Natural killer cell treated with Interleukin-12 subunit alpha and Interleukin-12 subunit beta and Interleukin-15 and Interleukin-18, amount 100 ng/mL, for 72 hours (primary cell): ENCODE measurements around the gene ACY1. TPM values are rescaled to one million over a fixed set of nuclear protein-coding genes. Genes with fewer than 3 reads are reported as not detected.

Experiments
- ATAC-seq, 2 donors: fragments of 150-1000 bp; cut with Tn5 transposase in 1 of 2; sonication (Bioruptor Pico), chemical (Tn5 transposase) in 1 of 2; 2 replicates each; pipeline ENCODE4 v1.10.0; 2021
- DNase-seq: peaks from one replicate; pipeline ENCODE4 v3.0.0; 2022; ENCODE audit warnings: low spot score
- H3K27ac Mint-ChIP-seq, 2 donors: 1 replicate in 1 of 2; 2 replicates in 1 of 2; pipeline ENCODE4 v1.8.0; 2022; ENCODE audit warnings: mixed read lengths in 2 of 2, mild to moderate bottlenecking in 1 of 2, moderate library complexity in 1 of 2
- H3K27me3 Mint-ChIP-seq, 2 donors: 1 replicate in 1 of 2; 2 replicates in 1 of 2; pipeline ENCODE4 v1.8.0; 2022; ENCODE audit warnings: mixed read lengths in 2 of 2
- H3K36me3 Mint-ChIP-seq: one replicate; pipeline ENCODE4 v1.8.0; 2022; ENCODE audit warnings: mixed read lengths
- H3K4me1 Mint-ChIP-seq, 2 donors: 1 replicate in 1 of 2; 2 replicates in 1 of 2; pipeline ENCODE4 v1.8.0; 2022; ENCODE audit warnings: low read depth in 2 of 2, mixed read lengths in 2 of 2, mild to moderate bottlenecking in 1 of 2
- H3K4me3 Mint-ChIP-seq: one replicate; pipeline ENCODE4 v1.8.0; 2022; ENCODE audit warnings: mixed read lengths
- H3K9me3 Mint-ChIP-seq: 2 replicates; pipeline ENCODE4 v1.8.0; 2022; ENCODE audit warnings: mixed read lengths
- total RNA-seq, 2 donors: library from RNA; stranded (reverse); gene quantifications; one replicate each; pipeline ENCODE4 v1.2.3, GENCODE V29; 2022

ACY1 gene
- total RNA-seq: 10 to 100 TPM; 22.4 to 42.6 TPM

DNA sequence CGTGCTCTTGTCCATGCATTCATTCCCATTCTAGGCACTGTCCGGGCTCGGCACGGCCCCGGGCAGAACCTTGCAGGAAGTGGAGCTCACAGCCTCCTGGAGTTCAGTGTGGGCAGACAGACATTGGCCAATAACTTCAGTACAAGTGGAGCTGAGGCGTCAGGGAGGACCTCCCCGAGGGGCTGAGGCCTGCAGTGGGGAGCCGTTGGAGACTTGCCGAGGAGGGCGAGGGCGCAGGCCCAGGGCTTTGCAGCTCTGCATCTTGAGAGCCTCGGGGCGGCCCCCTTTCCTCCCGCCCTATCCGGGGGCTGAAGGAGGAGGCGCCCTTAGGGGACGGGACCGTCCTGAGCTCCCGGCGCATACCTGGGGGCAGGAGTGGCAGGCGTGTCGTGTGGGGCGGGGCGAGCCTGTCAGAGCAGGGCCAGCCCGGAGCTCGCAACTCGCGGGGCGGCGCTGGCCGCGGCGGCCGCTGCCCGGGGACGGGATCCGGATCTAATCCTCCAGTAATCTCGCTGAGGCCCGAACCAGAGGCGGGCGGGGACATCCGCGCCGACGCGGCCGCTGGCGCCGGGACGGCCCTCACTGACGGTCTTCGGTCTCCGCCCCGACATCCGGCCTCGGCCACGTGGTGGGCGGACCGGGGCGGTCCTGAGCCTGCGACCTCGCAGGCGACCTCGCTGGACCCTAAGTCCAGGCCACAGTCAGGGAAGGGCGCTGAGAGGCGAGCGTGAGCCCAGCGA, at the start of gene ACY1:
Gene ACY1 (plus strand): TSS at position 698 of the 740 bp plus-strand sequence. CDS start 530 bp downstream, outside the sequence.
- ATAC-seq (peak; percentile 93 to 94), DNase-seq (peak; percentile 90)
- H3K4me1 Mint-ChIP-seq: peaks cover 19 to 23% of the 10 kb centered on the region in 2 donors
- H3K27ac Mint-ChIP-seq: peak within 1 kb of the TSS; percentile 97
- H3K27me3 Mint-ChIP-seq: no peaks in the 10 kb centered on the region
- H3K4me3 Mint-ChIP-seq: peak within 1 kb of the TSS; percentile 99
- no peaks in the 10 kb centered on the region for H3K9me3 Mint-ChIP-seq
- no peaks in the 10 kb centered on the region for H3K36me3 Mint-ChIP-seq

DNA sequence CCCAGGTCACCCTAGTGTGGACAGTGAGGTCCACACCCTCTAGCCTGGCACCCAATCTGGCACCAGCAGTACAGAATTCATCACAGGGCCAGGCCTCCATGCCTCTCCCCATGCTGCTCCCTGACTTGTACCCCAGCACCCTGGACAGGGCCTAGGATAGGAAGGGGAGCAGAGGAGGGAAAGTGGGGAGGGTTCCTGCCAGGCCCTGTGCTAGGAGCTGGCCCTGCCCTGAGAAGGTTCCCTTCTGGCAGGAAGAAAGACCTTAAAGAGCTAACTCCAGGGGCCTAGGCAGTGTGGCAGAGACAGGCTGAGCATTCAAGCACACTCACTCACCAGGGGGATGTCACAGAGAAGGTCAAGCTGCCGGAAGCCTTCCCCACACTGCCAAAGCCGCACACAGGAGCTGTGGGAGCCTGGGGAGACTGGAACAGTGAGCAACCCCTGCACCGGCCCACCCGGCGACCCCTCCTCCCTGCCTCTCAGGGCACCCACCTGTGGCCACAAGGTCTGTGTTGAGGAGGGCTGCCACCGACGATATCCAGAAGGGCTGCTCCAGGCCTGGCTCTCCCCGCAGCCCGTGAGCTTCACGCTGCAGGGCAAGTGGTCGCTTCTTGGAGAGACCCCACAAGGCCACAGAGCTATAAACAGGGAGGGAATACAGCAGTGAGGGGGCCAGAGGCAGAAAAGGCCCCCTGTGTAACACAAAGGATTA, 49.0 kb upstream of the ACY1 start:
- no peak overlapping the region for H3K27ac Mint-ChIP-seq
- no peak for ATAC-seq
- DNase-seq: no peak
- H3K4me1 Mint-ChIP-seq: peaks cover 3 to 14% of the 10 kb centered on the region in 2 donors
- H3K27me3 Mint-ChIP-seq: no peaks in the 10 kb centered on the region
- no peak overlapping the region for H3K4me3 Mint-ChIP-seq
- H3K9me3 Mint-ChIP-seq: no peaks in the 10 kb centered on the region
- H3K36me3 Mint-ChIP-seq: no peaks in the 10 kb centered on the region

DNA sequence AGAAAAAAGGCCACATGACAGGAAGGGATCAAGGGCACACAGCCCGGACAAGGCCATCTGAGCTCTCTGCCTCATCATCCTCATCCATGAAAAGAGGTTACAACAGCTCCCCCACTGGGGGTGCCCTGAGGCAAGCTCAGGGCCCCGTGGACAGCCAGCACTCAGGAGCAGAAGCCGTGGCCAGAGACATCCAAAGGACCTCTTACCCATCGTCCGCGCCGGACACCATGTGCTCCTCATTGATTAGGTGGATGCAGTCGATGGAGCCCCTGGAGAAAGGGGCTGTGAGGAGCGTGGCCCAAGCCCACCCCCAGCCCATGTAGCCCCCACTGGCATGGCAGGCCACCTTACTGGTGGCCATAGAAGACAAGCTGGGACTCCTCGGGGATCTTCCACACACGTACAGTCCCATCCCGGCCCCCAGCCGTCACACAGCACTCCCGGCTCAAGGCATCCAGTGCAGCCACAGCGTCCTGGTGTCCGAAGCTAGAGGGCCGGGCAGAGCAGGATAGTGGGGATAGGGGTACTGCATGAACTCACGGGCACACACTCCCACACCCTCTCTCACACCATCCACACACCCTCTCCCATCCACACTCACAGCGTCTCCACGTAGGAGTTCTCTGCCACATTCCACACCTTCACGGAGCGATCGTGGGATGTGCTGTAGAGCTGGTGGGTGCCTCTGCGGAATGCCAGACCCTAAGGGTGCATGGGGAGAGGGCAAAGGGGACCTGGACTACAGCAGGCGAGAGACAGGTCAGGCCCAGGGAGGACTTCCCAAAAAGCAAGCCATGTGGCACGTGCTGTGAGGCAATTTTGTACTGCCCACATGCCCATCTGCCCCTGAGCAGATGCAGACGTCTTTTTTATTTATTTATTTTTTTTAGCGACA, 48.1 kb upstream of the ACY1 start:
- Mint-ChIP-seq H3K9me3 (no peaks in the 10 kb centered on the region), H3K27ac (no peak overlapping the region), H3K27me3 (no peaks in the 10 kb centered on the region), H3K4me3 (no peak overlapping the region), H3K4me1 (peaks cover 12 to 21% of the 10 kb centered on the region in 2 donors), H3K36me3 (no peaks in the 10 kb centered on the region)
- DNase-seq (no peak), ATAC-seq (no peak)

DNA sequence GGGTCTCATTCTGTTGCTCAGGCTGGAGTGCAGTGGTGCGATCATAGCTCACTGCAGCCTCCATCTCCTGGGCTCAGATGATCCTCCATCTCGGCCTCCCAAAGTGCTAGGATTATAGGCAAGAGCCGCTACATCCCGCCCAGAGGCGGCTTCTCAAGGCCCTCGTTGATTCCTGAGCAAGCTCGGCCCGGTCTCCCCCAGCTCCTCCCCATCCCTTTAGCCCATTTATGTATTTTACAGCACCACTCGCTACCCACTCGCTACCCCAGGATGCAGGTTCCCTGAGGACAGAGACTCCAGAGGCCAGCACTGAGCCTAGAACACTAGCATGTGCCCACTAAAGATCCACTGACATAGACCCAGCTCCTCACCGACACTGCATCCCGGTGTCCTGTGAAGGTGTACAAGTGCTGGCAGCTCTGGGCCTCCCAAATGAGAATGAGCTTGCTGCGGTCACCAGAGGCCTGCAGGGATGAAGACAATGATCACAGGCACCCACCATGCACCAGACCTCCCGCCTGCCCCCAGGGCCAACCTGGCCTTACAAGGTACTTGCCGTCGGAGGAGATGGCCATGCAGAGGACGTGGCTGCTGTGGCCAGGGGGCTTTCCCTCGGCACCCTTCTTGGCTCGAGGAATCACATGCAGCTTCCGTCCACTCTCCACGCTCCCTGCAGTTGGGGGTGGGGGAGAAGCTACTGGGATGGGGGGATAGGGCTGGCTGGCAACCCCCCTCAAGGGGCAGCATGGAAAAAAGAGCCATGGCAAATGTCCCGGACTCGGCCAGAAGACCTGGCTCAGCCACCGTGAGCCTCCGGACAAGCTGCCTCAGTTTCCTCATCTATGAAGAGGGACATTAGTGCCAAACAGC, 47.2 kb upstream of the ACY1 start:
- Mint-ChIP-seq H3K27me3 (no peaks in the 10 kb centered on the region), H3K4me1 (peaks cover 21 to 28% of the 10 kb centered on the region in 2 donors), H3K27ac (no peak overlapping the region), H3K9me3 (no peaks in the 10 kb centered on the region), H3K36me3 (no peaks in the 10 kb centered on the region), H3K4me3 (no peak overlapping the region)
- no peak for DNase-seq
- no peak for ATAC-seq

DNA sequence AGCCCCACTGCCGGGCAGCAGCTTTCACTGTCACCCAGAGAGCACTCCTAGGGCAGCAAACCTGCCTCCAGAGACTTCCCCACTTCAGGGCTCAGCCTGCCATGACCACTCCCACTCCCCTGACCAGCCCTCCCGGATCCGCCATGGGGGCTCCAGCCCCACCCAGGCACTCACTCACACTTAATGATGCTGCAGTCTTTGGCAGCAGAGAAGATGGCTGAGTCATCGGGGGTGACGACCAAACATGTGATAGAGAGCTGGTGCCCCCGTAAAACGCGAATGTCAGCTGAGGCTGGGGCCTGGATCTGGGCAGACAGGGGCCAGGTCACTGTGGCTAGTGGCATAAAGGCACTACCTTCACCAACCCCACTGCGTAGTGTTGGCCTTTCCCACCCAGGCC, 46.3 kb upstream of the ACY1 start:
- Mint-ChIP-seq H3K36me3 (no peaks in the 10 kb centered on the region), H3K27ac (no peak overlapping the region), H3K9me3 (no peaks in the 10 kb centered on the region), H3K4me3 (no peak overlapping the region), H3K27me3 (no peaks in the 10 kb centered on the region), H3K4me1 (peaks cover 26 to 31% of the 10 kb centered on the region in 2 donors)
- DNase-seq (no peak), ATAC-seq (no peak)

DNA sequence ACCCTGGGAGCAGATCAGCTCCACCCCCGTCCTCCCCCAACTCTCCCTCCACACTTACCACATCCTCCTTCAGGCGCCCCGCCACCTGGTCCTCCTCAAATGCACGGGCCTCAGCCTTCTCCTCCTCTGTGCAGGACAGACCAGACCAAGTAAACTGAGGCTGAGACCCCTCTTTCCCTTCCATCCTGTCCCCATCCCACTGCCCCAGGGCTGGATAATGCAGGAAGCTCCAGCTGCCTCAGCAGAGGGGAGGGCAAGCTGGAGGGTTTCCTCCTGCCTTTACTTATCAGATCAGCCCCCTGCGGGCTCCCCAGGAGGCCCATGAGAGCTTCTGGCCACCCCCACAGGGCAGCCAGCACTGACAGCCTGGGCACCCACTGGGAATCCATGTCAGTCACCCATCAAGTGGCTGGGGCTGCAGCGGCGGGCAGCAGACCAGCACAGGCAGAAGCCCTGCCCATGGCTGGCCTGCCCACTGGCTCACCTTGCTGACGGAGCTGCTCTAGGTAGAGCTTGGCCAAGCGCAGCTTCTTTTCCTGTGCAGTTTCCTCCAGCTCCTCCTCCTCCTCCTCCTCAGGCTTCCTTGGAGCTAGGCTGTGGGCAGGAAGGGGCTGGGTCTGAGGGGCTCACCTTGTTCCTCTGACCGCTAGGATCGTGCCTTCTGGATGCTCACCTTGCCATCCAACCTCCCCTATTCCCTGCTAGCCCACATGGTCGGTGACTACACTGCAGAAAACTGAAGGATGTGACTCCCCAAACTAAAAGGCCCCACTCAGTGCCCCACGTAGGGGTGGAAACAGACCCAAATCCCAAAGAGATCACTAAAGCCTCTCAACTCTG, 45.5 kb upstream of the ACY1 start:
- DNase-seq: peak; percentile 59
- ATAC-seq: no peak
- H3K4me1 Mint-ChIP-seq: peaks cover 31 to 32% of the 10 kb centered on the region in 2 donors
- no peak overlapping the region for H3K4me3 Mint-ChIP-seq
- no peaks in the 10 kb centered on the region for H3K36me3 Mint-ChIP-seq
- H3K9me3 Mint-ChIP-seq: no peaks in the 10 kb centered on the region
- H3K27me3 Mint-ChIP-seq: no peaks in the 10 kb centered on the region
- H3K27ac Mint-ChIP-seq: no peak overlapping the region

DNA sequence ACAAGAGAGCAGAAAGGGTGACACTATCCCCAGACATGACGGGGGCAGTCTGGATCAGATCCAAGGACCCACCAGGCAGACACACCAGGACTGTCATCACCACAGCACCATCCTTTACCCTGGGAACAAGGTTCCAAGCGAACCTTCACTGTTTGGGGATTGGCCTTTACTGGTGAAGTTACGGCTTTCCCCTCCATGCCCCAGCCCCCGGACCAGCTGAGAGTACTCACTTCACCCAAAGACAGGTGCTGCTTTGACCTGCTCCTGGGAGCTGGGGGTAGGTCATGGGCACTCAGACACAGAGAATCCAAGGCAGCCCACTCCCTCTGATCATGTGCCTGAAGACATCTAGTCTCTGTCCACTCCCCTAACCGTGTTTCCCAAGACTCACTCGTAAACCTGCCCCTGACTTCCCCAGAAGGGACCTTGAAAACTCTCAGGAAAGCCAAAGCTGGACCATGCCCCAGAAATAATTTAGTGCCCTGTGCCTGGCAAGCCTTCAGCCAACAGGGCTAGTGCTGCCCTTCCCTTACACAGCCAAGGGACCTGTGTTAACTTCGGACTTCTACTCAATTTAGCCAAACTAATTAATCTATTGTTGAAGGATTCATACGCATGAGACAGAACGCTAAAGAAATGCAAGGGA, 44.4 kb upstream of the ACY1 start:
- Mint-ChIP-seq H3K27me3 (no peaks in the 10 kb centered on the region), H3K9me3 (no peaks in the 10 kb centered on the region), H3K4me1 (peaks cover 31 to 35% of the 10 kb centered on the region in 2 donors), H3K4me3 (no peak overlapping the region), H3K36me3 (no peaks in the 10 kb centered on the region), H3K27ac (no peak overlapping the region)
- peak; percentile 49 for DNase-seq
- ATAC-seq: no peak

DNA sequence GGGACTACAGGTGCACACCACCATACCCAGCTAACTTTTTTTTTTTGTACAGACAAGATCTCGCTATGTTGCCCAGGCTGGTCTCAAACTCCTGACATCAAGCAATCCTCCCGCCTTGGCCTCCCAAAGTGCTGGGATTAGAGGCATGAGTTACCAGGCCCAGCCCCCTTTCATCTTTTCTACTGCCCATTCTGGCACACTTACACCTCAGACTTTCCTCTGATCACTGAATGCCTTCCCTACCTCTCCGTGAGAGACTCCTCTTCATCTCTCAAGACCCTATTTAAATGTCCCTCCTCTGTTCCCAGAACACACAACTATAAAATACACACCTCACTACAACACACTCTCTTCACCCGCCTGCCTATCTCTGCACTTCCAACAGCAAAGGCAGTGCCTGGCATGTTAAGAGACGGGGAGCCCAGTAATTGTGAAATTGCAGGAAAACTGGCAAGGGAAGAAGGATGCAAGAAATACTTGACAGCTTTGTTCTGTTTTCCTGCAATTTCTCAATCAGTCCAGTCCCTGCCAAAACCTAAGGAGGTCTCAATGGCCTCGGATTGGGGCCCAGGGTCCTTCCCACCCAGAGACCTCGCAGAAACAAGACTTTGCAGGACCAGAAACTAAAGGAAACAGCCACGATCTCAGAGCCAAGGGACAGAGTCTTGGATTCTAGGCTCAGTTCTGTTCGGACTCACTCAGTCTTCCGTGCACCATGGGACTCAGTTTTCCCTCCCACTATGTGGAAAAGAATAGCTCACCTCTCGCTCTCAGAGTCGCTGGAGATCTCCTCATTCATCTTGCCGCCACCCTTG, 42.5 kb upstream of the ACY1 start:
- DNase-seq: peak; percentile 32
- Mint-ChIP-seq H3K4me3 (peak overlapping the region; percentile 83), H3K4me1 (peaks cover 34 to 35% of the 10 kb centered on the region in 2 donors), H3K27ac (peak overlapping the region; percentile 66 to 77), H3K9me3 (no peaks in the 10 kb centered on the region), H3K27me3 (no peaks in the 10 kb centered on the region), H3K36me3 (no peaks in the 10 kb centered on the region)
- ATAC-seq: no peak

DNA sequence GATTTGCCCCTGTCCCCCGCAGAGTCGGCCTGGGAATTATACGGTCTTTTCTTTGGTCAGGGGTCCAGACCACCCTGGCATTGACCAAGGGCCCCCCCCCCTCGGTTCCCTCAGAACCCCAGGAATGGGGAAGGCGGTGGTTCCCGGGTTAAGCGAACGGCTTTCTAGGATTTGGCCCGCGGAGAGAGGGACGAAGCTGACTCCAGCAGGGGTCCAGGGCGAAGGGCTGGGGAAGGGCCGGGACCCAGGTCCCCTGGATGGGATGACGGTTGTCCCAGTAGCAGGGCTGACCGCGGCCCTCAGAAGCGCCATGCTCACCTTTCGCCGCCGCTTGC, 41.9 kb upstream of the ACY1 start:
- Mint-ChIP-seq H3K4me3 (peak overlapping the region; percentile 83), H3K36me3 (no peaks in the 10 kb centered on the region), H3K27ac (peak overlapping the region; percentile 66 to 77), H3K4me1 (peaks cover 34 to 35% of the 10 kb centered on the region in 2 donors), H3K9me3 (no peaks in the 10 kb centered on the region), H3K27me3 (no peaks in the 10 kb centered on the region)
- no peak for ATAC-seq
- DNase-seq: no peak

DNA sequence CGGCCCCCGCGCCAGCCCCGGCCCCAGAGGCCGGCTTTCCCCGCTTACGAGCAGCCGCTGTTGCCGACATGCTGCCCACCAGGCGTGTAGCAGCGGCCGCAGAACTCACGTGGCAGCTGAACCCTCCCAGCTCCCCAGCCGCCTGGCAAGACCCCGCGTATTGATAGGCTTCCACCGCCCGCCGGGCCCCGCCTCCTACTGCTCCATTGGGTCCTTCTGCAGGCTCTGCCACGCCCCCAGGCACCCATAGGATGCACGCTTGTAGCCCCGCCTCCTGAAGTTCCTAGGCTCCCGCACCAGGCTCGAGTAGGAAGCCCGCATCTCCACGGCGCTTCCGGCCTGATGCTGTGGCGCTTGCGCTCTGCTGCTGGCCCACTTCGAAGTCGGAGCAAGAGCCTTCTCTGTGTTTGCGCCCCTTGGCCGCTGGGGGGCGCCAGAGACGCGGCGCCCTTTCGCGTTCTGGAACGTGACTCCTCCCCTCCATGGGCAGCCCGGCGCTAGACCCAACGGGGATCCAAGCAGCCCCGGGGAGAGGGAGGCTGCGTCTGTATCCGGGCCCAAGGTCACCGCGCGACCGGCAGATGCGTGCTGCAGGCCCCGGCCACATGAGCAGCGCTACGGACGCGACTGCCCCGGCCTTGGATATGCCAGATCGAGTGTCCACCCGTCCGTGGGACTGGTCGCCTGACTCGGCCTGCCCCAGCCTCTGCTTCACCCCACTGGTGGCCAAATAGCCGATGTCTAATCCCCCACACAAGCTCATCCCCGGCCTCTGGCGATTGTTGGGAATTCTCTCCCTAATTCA, 41.3 kb upstream of the ACY1 start, which contains the start of the genes PARP3 and RRP9:
Gene PARP3 (plus strand): TSS at position 566 of the 805 bp plus-strand sequence. CDS start 993 bp downstream, outside the sequence.
Gene RRP9 (minus strand): TSS at position 107 of the 805 bp plus-strand sequence. CDS start 37 bp downstream, at position 70.
- no peaks in the 10 kb centered on the region for H3K9me3 Mint-ChIP-seq
- peaks cover 34 to 35% of the 10 kb centered on the region in 2 donors for H3K4me1 Mint-ChIP-seq
- peak; percentile 97 to 98 for ATAC-seq

More for the DNA sequence above, 41.3 kb upstream of the ACY1 start, which contains the start of the genes PARP3 and RRP9:
- peak; percentile 100 for DNase-seq
- peak within 1 kb of the TSS; percentile 83 for H3K4me3 Mint-ChIP-seq
- no peaks in the 10 kb centered on the region for H3K36me3 Mint-ChIP-seq
- H3K27me3 Mint-ChIP-seq: no peaks in the 10 kb centered on the region
- peak within 1 kb of the TSS; percentile 66 to 77 for H3K27ac Mint-ChIP-seq
